GM12878 (cell line): ENCODE measurements around the gene GFOD2.

ENCODE experiments used
- CBX5 ChIP-seq: sonication (generic); IDR thresholded peaks from 2 replicates; pipeline ENCODE4 v1.6.1; 2016; ENCODE audit warnings: low read depth, moderate library complexity, mild to moderate bottlenecking, inconsistent platforms
- EGR1 ChIP-seq, 2 experiments: IDR thresholded peaks; 1 replicate in 1 of 2; 2 replicates in 1 of 2; pipeline ENCODE4 v1.6.1; 2011 to 2012; ENCODE audit warnings: low read depth in 2 of 2, low read length in 2 of 2, borderline replicate concordance in 1 of 2, mild to moderate bottlenecking in 1 of 2, moderate library complexity in 1 of 2
- NFYB ChIP-seq: IDR thresholded peaks from 2 replicates; pipeline ENCODE4 v1.6.1; 2011; ENCODE audit warnings: low read depth, mild to moderate bottlenecking, low read length, improper control_type of control experiment, moderate library complexity; ENCODE audit not compliant: insufficient read depth
- RFX5 ChIP-seq: IDR thresholded peaks from 2 replicates; pipeline ENCODE4 v1.6.1; 2011; ENCODE audit warnings: low read depth, low read length, improper control_type of control experiment
- SMC3 ChIP-seq: IDR thresholded peaks from 2 replicates; pipeline ENCODE4 v1.6.1; 2011; ENCODE audit warnings: low read length, improper control_type of control experiment, borderline replicate concordance
- TF ChIP-seq, protein P1 (sequence below): IDR thresholded peaks from 2 replicates; pipeline ENCODE4 v1.6.1; 2012; ENCODE audit warnings: low read depth, low read length, improper control_type of control experiment

- no peak for TF ChIP-seq SMC3
- TF ChIP-seq NFYB = no peak
- no peak for TF ChIP-seq EGR1 (IDR thresholded peaks at IDR 0.05; ENCODE audit: borderline replicate concordance in 1 of 2, low read depth in 2 of 2, low read length in 2 of 2)
- no peak for TF ChIP-seq RFX5
- TF ChIP-seq, protein P1, sequence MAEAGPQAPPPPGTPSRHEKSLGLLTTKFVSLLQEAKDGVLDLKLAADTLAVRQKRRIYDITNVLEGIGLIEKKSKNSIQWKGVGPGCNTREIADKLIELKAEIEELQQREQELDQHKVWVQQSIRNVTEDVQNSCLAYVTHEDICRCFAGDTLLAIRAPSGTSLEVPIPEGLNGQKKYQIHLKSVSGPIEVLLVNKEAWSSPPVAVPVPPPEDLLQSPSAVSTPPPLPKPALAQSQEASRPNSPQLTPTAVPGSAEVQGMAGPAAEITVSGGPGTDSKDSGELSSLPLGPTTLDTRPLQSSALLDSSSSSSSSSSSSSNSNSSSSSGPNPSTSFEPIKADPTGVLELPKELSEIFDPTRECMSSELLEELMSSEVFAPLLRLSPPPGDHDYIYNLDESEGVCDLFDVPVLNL = no peak
- no peak for TF ChIP-seq CBX5
These were observed 82.4 kb downstream of the GFOD2 start for GRCh38 chr16:67636713-67637112.
